H1 (cell line): ENCODE data around the gene RPS21. TPM values are rescaled to one million over a fixed set of nuclear protein-coding genes. Genes with fewer than 3 reads are reported as not detected.

ENCODE experiments used
- CTCF ChIA-PET: fragments of 300-600 bp; sonication (Branson Sonifier 250); formaldehyde crosslinking; loops from one replicate; lab custom pipeline; 2021; ENCODE audit not compliant: partially characterized antibody; lab: Charles Lee
- POLR2A ChIA-PET: fragments of 300-600 bp; sonication (Branson Sonifier 250); formaldehyde crosslinking; loops from one replicate; lab custom pipeline; 2021; ENCODE audit warnings: inconsistent platforms; ENCODE audit not compliant: partially characterized antibody; lab: Charles Lee
- DNase-seq, 2 experiments: peaks; one replicate each; pipeline versions ENCODE4 v3.0.0 to v3.0.0-alpha.2; 2010 to 2022; ENCODE audit warnings: low spot score in 2 of 2, low read depth in 1 of 2, mixed read lengths in 1 of 2
- FAIRE-seq: peaks from 2 replicates; lab custom pipeline; 2011; peaks lifted over from hg19 to GRCh38; lab: Jason Lieb, UNC
- H2AFZ ChIP-seq: 2 replicates; pipeline ENCODE4 v1.8.1; 2012; ENCODE audit warnings: low read length, inconsistent platforms
- H2AK5ac ChIP-seq: 2 replicates; pipeline ENCODE4 v1.6.1; 2013; ENCODE audit warnings: low read depth, low read length
- H2BK120ac ChIP-seq: replicated peaks from 2 replicates; pipeline ENCODE3; 2013; ENCODE audit warnings: low read depth, low read length, inconsistent platforms
- H2BK12ac ChIP-seq: 2 replicates; pipeline ENCODE4 v1.6.1; 2013; ENCODE audit warnings: low read depth, low read length
- H2BK15ac ChIP-seq: 2 replicates; pipeline ENCODE4 v1.6.1; 2013; ENCODE audit warnings: low read length
- H2BK20ac ChIP-seq: 2 replicates; pipeline ENCODE4 v1.6.1; 2013; ENCODE audit warnings: low read length
- H2BK5ac ChIP-seq: 2 replicates; pipeline ENCODE4 v1.6.1; 2013; ENCODE audit warnings: low read depth, low read length
- H3K14ac ChIP-seq: 2 replicates; pipeline ENCODE4 v1.6.1; 2013; ENCODE audit warnings: inconsistent platforms; ENCODE audit not compliant: insufficient read length
- H3K18ac ChIP-seq: 2 replicates; pipeline ENCODE4 v1.6.1; 2013; ENCODE audit warnings: low read length; ENCODE audit errors: extremely low read depth
- H3K23ac ChIP-seq: 2 replicates; pipeline ENCODE4 v1.6.1; 2013; ENCODE audit warnings: inconsistent platforms; ENCODE audit not compliant: insufficient read length
- H3K23me2 ChIP-seq: 2 replicates; pipeline ENCODE4 v1.6.1; 2013; ENCODE audit warnings: low read depth, low read length
- H3K27ac ChIP-seq: 2 replicates; pipeline ENCODE4 v1.6.1; 2011; ENCODE audit warnings: low read depth, low read length, inconsistent platforms
- H3K27me3 ChIP-seq, 4 experiments: replicated peaks in 1 of 4; 1 replicate in 1 of 4; 2 replicates in 3 of 4; pipeline versions ENCODE4 v1.6.1 to v1.8.1; 2011 to 2013; ENCODE audit warnings: low read length in 3 of 4, mild to moderate bottlenecking in 3 of 4, inconsistent platforms in 2 of 4, mixed read lengths in 2 of 4, moderate library complexity in 1 of 4; ENCODE audit not compliant: control insufficient read depth in 3 of 4, insufficient read depth in 3 of 4; ENCODE audit errors: extremely low read depth in 1 of 4
- H3K36me3 ChIP-seq, 4 experiments: 2 replicates each; pipeline versions ENCODE4 v1.6.1 to v1.8.1; 2011 to 2013; ENCODE audit warnings: mild to moderate bottlenecking in 4 of 4, low read length in 3 of 4, moderate library complexity in 2 of 4, control low read depth in 1 of 4, inconsistent platforms in 1 of 4; ENCODE audit not compliant: insufficient read depth in 4 of 4, control insufficient read depth in 2 of 4
- H3K4ac ChIP-seq: replicated peaks from 2 replicates; pipeline ENCODE3; 2013; ENCODE audit warnings: low read length, low read depth, mixed read lengths, inconsistent platforms; ENCODE audit not compliant: insufficient read length
- H3K4me1 ChIP-seq, 4 experiments: replicated peaks in 1 of 4; 1 replicate in 1 of 4; 2 replicates in 3 of 4; pipeline versions ENCODE4 v1.6.1 to v1.8.1; 2011 to 2013; ENCODE audit warnings: low read length in 3 of 4, inconsistent platforms in 2 of 4, mixed read lengths in 1 of 4; ENCODE audit not compliant: insufficient read depth in 4 of 4, control insufficient read depth in 3 of 4
- H3K4me2 ChIP-seq, 2 experiments: 2 replicates each; pipeline versions ENCODE4 v1.6.1 to v1.8.1; 2011 to 2013; ENCODE audit warnings: low read depth in 2 of 2, low read length in 2 of 2, control low read depth in 1 of 2, inconsistent platforms in 1 of 2, mild to moderate bottlenecking in 1 of 2; ENCODE audit not compliant: insufficient read depth in 1 of 2
- H3K4me3 ChIP-seq, 4 experiments: fragments of 200-600, 300-600 bp in 1 of 4; sonication (generic), shearing (Covaris generic), sonication (Bioruptor Twin) in 1 of 4; 2 replicates each; pipeline versions ENCODE4 v1.5.1 to v1.8.1; 2011 to 2016; ENCODE audit warnings: low read length in 4 of 4, low read depth in 3 of 4, control low read depth in 2 of 4, inconsistent platforms in 2 of 4, mild to moderate bottlenecking in 2 of 4, mixed read lengths in 1 of 4, moderate library complexity in 1 of 4; ENCODE audit not compliant: insufficient read depth in 2 of 4; ENCODE audit errors: extremely low read depth in 1 of 4
- H3K56ac ChIP-seq: replicated peaks from 2 replicates; pipeline ENCODE3; 2013; ENCODE audit warnings: low read depth, mild to moderate bottlenecking, mixed read lengths, low read length, inconsistent platforms; ENCODE audit not compliant: insufficient read length
- H3K79me1 ChIP-seq: 2 replicates; pipeline ENCODE4 v1.6.1; 2013; ENCODE audit warnings: low read depth, low read length, control low read depth
- H3K79me2 ChIP-seq, 2 experiments: 2 replicates each; pipeline versions ENCODE4 v1.6.1 to v1.8.1; 2012 to 2013; ENCODE audit warnings: low read length in 2 of 2, mild to moderate bottlenecking in 2 of 2, inconsistent platforms in 1 of 2; ENCODE audit not compliant: insufficient read depth in 2 of 2, control insufficient read depth in 1 of 2
- H3K9ac ChIP-seq, 4 experiments: replicated peaks in 1 of 4; 1 replicate in 1 of 4; 2 replicates in 3 of 4; pipeline versions ENCODE4 v1.6.1 to v1.8.1; 2011 to 2013; ENCODE audit warnings: low read depth in 3 of 4, low read length in 3 of 4, control low read depth in 2 of 4, mild to moderate bottlenecking in 2 of 4, moderate library complexity in 2 of 4, inconsistent platforms in 1 of 4; ENCODE audit errors: extremely low read depth in 1 of 4
- H3K9me3 ChIP-seq, 2 experiments: 2 replicates each; pipeline versions ENCODE4 v1.6.1 to v1.8.1; 2012 to 2013; ENCODE audit warnings: mild to moderate bottlenecking in 2 of 2, moderate library complexity in 2 of 2, control low read depth in 1 of 2, inconsistent platforms in 1 of 2, low read depth in 1 of 2, low read length in 1 of 2, mixed read lengths in 1 of 2; ENCODE audit not compliant: insufficient read depth in 2 of 2
- H4K20me1 ChIP-seq, 2 experiments: replicated peaks in 1 of 2; 2 replicates each; pipeline versions ENCODE3 to v1.8.1; 2011 to 2013; ENCODE audit warnings: inconsistent platforms in 2 of 2, low read length in 2 of 2, mild to moderate bottlenecking in 1 of 2; ENCODE audit not compliant: insufficient read depth in 2 of 2, control insufficient read depth in 1 of 2
- H4K5ac ChIP-seq: 2 replicates; pipeline ENCODE4 v1.6.1; 2013; ENCODE audit warnings: low read length, low read depth, mixed read lengths, inconsistent platforms; ENCODE audit not compliant: insufficient read length
- H4K8ac ChIP-seq: 2 replicates; pipeline ENCODE4 v1.8.0; 2013; ENCODE audit warnings: mild to moderate bottlenecking, moderate library complexity, low read length, inconsistent platforms; ENCODE audit not compliant: insufficient read depth; ENCODE audit errors: extremely low read depth
- H4K91ac ChIP-seq: replicated peaks from 2 replicates; pipeline ENCODE3; 2013; ENCODE audit warnings: low read length, mixed read lengths, inconsistent platforms; ENCODE audit not compliant: insufficient read length
- BCL11A ChIP-seq, 2 experiments: IDR thresholded peaks; one replicate each; pipeline ENCODE4 v1.6.1; 2011; ENCODE audit warnings: low read depth in 2 of 2, low read length in 2 of 2, mild to moderate bottlenecking in 2 of 2
- CBX5 ChIP-seq: fragments of 300-800, 300-1000 bp; sonication (generic); IDR thresholded peaks from 2 replicates; pipeline ENCODE4 v1.7.1; 2016; ENCODE audit warnings: antibody characterized with exemption, low read length, low read depth
- CHD1 ChIP-seq: IDR thresholded peaks from 2 replicates; pipeline ENCODE4 v1.6.1; 2012; ENCODE audit warnings: low read depth, low read length, improper control_type of control experiment
- NANOG ChIP-seq: IDR thresholded peaks from 2 replicates; pipeline ENCODE4 v1.6.1; 2011; ENCODE audit warnings: low read length, low read depth, mild to moderate bottlenecking, inconsistent platforms; ENCODE audit not compliant: insufficient read depth, poor library complexity, severe bottlenecking
- POLR2A ChIP-seq, 2 experiments: IDR thresholded peaks; 1 replicate in 1 of 2; 2 replicates in 1 of 2; pipeline ENCODE4 v1.6.1; 2011; ENCODE audit warnings: low read depth in 2 of 2, low read length in 2 of 2, mild to moderate bottlenecking in 2 of 2; ENCODE audit errors: control extremely low read depth in 1 of 2
- POLR2AphosphoS5 ChIP-seq: IDR thresholded peaks from 2 replicates; pipeline ENCODE4 v1.6.1; 2011; ENCODE audit warnings: low read depth, low read length
- SIN3A ChIP-seq, 2 experiments: IDR thresholded peaks in 1 of 2; conservative IDR thresholded peaks in 1 of 2; 2 replicates each; pipeline ENCODE4 v1.6.1; 2011 to 2012; ENCODE audit warnings: low read length in 2 of 2, improper control_type of control experiment in 1 of 2, low read depth in 1 of 2, mild to moderate bottlenecking in 1 of 2
- SIRT6 ChIP-seq: IDR thresholded peaks from one replicate; pipeline ENCODE4 v1.7.1; 2012; ENCODE audit warnings: low read length, inconsistent platforms
- TAF7 ChIP-seq: optimal IDR thresholded peaks from 2 replicates; pipeline ENCODE3; 2011; ENCODE audit warnings: low read depth, mild to moderate bottlenecking, inconsistent platforms, low read length, moderate library complexity, borderline replicate concordance
- TBP ChIP-seq: IDR thresholded peaks from 2 replicates; pipeline ENCODE4 v1.6.1; 2011; ENCODE audit warnings: low read depth, low read length, improper control_type of control experiment
- ZNF274 ChIP-seq: IDR thresholded peaks from 2 replicates; pipeline ENCODE4 v1.7.0; 2012; ENCODE audit warnings: low read length, borderline replicate concordance; ENCODE audit errors: extremely low read depth
- WGBS, 2 experiments: shearing (Covaris generic) in 1 of 2; methylation state at CpG; one replicate each; pipeline versions ENCODE4 v1.1.6 to v1.1.7; 2013 to 2015; ENCODE audit warnings: low lambda C conversion rate in 2 of 2, mixed read lengths in 2 of 2, inconsistent platforms in 1 of 2, low coverage in 1 of 2, missing lambda C conversion rate in 1 of 2; ENCODE audit not compliant: insufficient replicate concordance in 2 of 2, insufficient coverage in 1 of 2, insufficient read length in 1 of 2; ENCODE audit errors: extremely low coverage in 1 of 2, missing lambda C conversion rate in 1 of 2; 5-methylcytosine and 5-hydroxymethylcytosine counted together
- polyA plus RNA-seq, 7 experiments: library from polyadenylated mRNA; depleted of rRNA in 3 of 7; stranded (reverse) in 5 of 7; unstranded in 2 of 7; fragments of >200 nt in 5 of 7; fragments of 200-250 nt in 2 of 7; gene quantifications; 1 replicate in 5 of 7; 2 replicates in 1 of 7; 4 replicates in 1 of 7; pipeline versions ENCODE4 v1.2.1 to v1.2.3, GENCODE V29; 2011 to 2013; ENCODE audit warnings: missing spikeins in 2 of 7, mixed read lengths in 2 of 7
- total RNA-seq: library from RNA; stranded (reverse); fragmentation: NEBNext Ultra II Directional; extraction: Animal tissue kit (Norgen Biotek cat#: 25700); gene quantifications from 2 replicates; pipeline ENCODE4 v1.2.1, GENCODE V29; 2021

The RPS21 gene
- total and polyA plus RNA-seq, 2 of the 8 experiments (the other 6 are each of a cell fraction or from before 2014, with no cell fraction given), result 1,787 to 7,219 TPM

GRCh38 chr20:62364911-62365736 is 21.8 kb upstream of the RPS21 start:
- Histone ChIP-seq H3K23ac (no peak overlapping the region), H2BK12ac (peak overlapping the region; percentile 50; the same call in 1 of the 2 replicates), H3K27ac (peak overlapping the region; percentile 45; the same call in 1 of the 2 replicates), H2AFZ (no peak overlapping the region), H2BK5ac (peak overlapping the region; percentile 99), H3K4me3 (peak overlapping the region in 2 of 4 experiments; percentile 77 to 94; a peak in 4 of 8 replicates), H3K9me3 (no peaks in the 10 kb centered on the region), H2BK15ac (peak overlapping the region; percentile 81; the same call in 1 of the 2 replicates), H4K91ac (no peak overlapping the region), H3K27me3 (no peaks in the 10 kb centered on the region), H2AK5ac (peak overlapping the region; percentile 17), H3K36me3 (peaks cover 0 to 13% (median 2%) of the 10 kb centered on the region in 4 experiments; a peak in 3 of 8 replicates), H3K4ac (no peak overlapping the region), H3K23me2 (peaks cover 14% of the 10 kb centered on the region), H4K5ac (no peak overlapping the region), H3K79me2 (peaks cover 11 to 51% of the 10 kb centered on the region in 2 experiments; a peak in 3 of 4 replicates), H3K4me2 (peak overlapping the region; percentile 84), H2BK20ac (0 out of 2 replicates have a peak overlapping the region, but pooled peaks have one; percentile 25), H4K20me1 (peaks cover 7 to 10% of the 10 kb centered on the region in 2 experiments), H3K79me1 (peaks cover 10% of the 10 kb centered on the region), H3K18ac (peak overlapping the region; percentile 78), H2BK120ac (no peak overlapping the region), H3K56ac (no peak overlapping the region), H4K8ac (peak overlapping the region; percentile 54; the same call in 1 of the 2 replicates), H3K9ac (peak overlapping the region in 1 of 4 experiments; percentile 2; a peak in 1 of 7 replicates), H3K14ac (no peak overlapping the region), H3K4me1 (peaks cover 19 to 80% (median 75%) of the 10 kb centered on the region in 4 experiments)
- DNase-seq, result peak in 1 of 2 experiments; percentile 45
- POLR2A ChIA-PET, result interaction anchor here (0.9 to 12.6 kb wide), 13 partner anchors 10 to 450 kb away, joined by 3 to 213 read pairs (median 10); partner anchors contain the start of genes ADRM1 and RPS21
- 87% methylated on average over 21 of the region's 27 CpGs; no CpG with 5 or more reads in 1 of the 2 experiments for WGBS, 2 experiments
- FAIRE-seq, result no peak
- CTCF ChIA-PET, result interaction anchor here (0.6 to 10.9 kb wide), 15 partner anchors 9 to 560 kb away, joined by 3 to 212 read pairs (median 5); partner anchors contain the start of gene RPS21
- TF ChIP-seq TBP, result no peak
- no peak for TF ChIP-seq SIN3A (conservative IDR thresholded peaks at IDR 0.05 in 1 of 2, IDR thresholded peaks at IDR 0.05 in 1 of 2; ENCODE audit: low read depth in 1 of 2, low read length in 2 of 2)
- no peak for TF ChIP-seq POLR2AphosphoS5
- TF ChIP-seq SIRT6, result no peak
- TF ChIP-seq ZNF274, result no peak
- TF ChIP-seq POLR2A (IDR thresholded peaks at IDR 0.05; ENCODE audit: control extremely low read depth in 1 of 2, low read depth in 2 of 2, low read length in 2 of 2), result no peak
- TF ChIP-seq CHD1, result no peak
- no peak for TF ChIP-seq BCL11A (IDR thresholded peaks at IDR 0.05; ENCODE audit: low read depth in 2 of 2, low read length in 2 of 2)
- TF ChIP-seq TAF7, result no peak
- TF ChIP-seq CBX5, result no peak
- TF ChIP-seq NANOG, result no peak
